HG03280 (cell line): ENCODE results near the gene TBATA.

ENCODE experiments used
- ATAC-seq: cut with Tn5 transposase; IDR thresholded peaks from one replicate; pipeline ENCODE4 v1.9.1; 2021; ENCODE audit warnings: mild to moderate bottlenecking, moderate library complexity; ENCODE audit not compliant: unreplicated experiment

Gene TBATA

GRCh38 chr10:70809011-70809611, 23.9 kb upstream of the TBATA start:
- no peak for ATAC-seq

DNA sequence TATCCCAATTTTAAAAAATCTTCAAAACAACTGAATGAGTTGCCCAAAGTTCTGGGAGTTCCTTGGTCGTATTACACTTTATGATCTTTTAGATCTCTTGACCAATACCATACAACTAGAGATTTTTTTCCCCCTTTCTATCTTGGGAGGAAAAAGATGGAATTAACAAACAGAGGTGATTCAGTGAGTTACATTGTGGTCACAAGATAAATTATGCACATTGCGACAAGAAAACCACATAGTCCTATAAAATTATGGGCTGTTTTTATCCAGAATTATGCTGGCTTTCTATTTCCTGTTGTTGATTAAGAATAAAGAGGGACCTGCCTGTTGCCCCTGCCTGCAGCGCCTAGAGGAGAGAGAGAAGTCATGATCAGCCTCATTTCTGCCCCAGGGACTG, 22.4 kb upstream of the TBATA start:
- ATAC-seq: no peak

DNA sequence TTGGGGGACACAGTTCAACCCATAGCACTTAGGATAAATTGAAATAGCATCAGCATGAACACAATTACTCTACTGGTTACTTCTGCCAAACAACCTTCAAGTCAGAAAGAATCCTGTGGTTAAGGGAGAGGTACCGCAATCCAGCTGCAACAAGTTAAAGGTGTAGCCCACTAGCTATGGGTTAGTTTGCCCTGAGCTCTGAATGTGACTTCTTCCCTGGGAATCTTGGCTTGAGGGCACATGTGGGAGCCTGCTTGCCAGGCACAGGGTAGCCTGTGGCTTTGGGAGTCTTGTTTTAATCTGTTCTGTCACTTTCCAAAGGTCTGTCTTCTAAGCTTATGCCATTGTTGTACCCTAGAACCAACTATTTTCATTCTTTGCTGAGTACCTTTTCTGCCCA, 21.7 kb upstream of the TBATA start:
- no peak for ATAC-seq

GRCh38 chr10:70805619-70806215, 20.5 kb upstream of the TBATA start:
- ATAC-seq: no peak

DNA sequence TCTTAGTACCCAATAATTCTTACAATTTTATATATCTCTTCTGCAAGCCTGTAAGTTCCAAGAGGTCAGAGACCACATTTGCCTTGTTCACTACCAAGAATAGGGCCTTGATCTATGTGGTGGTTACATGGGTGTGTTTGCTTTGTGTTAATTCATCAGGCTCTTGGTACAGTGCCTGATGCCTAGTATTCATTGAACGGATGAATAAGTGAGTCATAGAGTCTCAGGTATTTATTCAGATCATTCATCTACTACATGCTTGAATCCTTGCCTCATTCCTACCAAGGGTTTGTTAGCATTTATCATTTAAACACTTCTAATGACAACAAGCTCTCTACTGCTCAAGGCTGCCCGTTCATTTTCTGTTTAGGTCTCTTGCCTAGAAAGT, 19.2 kb upstream of the TBATA start:
- ATAC-seq: no peak

DNA sequence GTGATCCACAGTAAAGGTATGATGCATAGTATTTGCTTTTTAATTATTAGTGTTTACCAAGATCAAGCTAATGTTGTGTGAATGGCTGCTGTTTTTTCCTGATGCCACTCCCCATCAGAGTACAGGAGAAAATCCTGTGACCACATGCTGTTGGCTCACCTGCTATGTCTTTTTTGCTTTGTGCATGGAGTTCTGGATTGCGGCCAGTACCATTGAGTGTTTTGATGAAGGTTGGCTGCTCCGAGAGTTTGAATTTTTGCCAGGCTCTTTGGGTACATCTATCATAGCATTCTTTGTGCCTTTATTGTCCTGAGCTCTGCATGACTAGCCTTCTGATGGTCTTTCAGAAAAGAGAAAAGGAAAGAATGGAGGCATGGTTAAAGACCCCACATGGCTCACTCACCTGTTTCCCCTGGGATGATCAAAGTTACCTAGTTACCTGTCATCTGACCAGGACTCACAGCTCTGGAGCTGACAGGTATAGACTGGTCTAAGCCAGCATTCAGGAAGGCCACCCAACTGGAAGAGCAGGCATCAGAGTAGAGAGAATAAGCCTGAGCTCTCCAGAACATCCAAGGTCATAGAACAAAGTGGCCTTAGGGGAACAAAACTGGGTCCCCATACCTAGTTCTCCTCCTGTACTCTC, 18.7 kb upstream of the TBATA start:
- no peak for ATAC-seq

- no peak for ATAC-seq
These were observed 16.7 kb upstream of the TBATA start for GRCh38 chr10:70801854-70802253.

- ATAC-seq: no peak
These were observed 13.9 kb upstream of the TBATA start for GRCh38 chr10:70799124-70799523.

GRCh38 chr10:70797840-70798239, 12.7 kb upstream of the TBATA start:
- no peak for ATAC-seq

GRCh38 chr10:70795613-70796012, 10.4 kb upstream of the TBATA start:
- ATAC-seq: no peak

GRCh38 chr10:70791386-70792039, 6.3 kb upstream of the TBATA start:
- no peak for ATAC-seq

GRCh38 chr10:70786799-70787415, 1.7 kb upstream of the TBATA start:
- ATAC-seq: no peak

GRCh38 chr10:70784471-70784870, 706 bp downstream of the TBATA start:
- ATAC-seq: no peak

DNA sequence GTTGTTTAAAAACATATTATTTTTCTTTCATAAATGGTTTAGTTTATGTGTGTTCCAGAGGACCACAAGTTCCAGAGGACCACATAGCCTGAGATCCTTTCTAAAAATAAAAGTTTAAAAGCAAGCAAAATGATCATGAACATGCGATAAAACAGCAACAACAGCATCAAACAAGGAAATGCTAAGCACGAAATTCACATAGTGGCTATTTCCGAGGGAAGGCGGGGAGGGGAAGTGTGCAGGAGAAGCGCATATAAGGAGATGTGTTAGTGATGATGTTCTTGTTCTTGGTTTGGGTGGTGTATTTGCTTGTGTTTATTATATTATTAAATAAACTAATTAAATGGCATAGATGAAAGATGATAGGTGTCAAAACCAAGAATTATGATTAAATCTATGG, 1.2 kb downstream of the TBATA start:
- ATAC-seq: no peak

- no peak for ATAC-seq
These were observed 2.2 kb downstream of the TBATA start for GRCh38 chr10:70782746-70783680.

GRCh38 chr10:70782086-70782745, 3.0 kb downstream of the TBATA start:
- no peak for ATAC-seq

DNA sequence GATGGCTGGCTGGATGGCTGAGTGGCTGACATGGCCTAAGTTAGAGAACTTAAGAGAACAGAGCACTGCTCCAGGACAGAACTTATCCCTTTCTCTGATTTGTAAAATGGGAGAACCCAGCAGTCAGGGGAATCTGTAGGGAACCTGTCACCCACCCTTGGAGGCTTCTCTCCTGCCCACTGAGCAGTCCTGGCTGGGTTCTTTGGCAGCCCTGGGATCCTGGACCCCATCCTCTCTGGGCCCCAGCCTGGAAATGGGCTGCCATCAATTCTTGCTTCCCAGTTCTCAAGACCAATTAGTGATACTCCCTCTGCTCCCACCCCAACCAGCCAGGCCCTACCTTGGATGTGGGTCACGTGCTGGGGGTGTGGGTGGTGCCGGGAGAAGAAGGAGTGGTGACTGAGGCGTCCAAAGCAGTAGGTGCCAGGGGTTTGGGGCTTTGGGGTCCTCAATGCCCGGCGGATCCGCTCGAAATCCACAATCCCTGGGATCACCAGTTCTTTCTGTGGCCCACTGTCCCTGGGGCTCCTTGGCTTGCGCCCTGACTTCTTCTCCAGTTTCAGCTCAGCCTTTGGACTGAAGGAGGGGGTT, 3.6 kb downstream of the TBATA start:
- no peak for ATAC-seq

- ATAC-seq: no peak
These were observed 4.4 kb downstream of the TBATA start for GRCh38 chr10:70780772-70781171.

DNA sequence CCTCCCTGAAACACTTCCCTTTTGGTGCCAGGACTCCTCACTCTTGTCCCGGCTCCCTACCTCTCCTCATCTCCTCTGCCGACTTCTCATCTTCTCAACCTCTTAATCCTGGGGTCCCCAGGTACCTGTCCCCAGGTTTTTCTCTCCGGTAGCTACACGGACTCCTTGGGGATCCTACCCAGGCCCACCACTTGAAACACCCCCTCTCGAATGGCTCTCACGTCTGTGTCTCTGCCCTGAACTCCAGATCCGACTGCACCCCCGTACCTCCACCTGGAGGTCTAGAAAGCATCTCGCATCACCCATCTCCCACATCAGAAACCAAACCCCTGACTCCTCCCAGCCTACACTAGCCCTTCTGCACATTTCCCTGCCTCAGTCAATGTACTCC, 4.8 kb downstream of the TBATA start:
- no peak for ATAC-seq
